Heart left ventricle (tissue), 16 donors: ENCODE data around the gene C3orf52. TPM values are rescaled to one million over a fixed set of nuclear protein-coding genes. Genes with fewer than 3 reads are reported as not detected.

Experiments used
- ATAC-seq, 4 donors: fragments of 200-7000 bp; cut with Tn5 transposase; one replicate each; pipeline ENCODE4 v1.9.1; 2020 to 2022; ENCODE audit warnings: moderate library complexity in 4 of 4, mild to moderate bottlenecking in 3 of 4, moderate number of reproducible peaks in 1 of 4
- DNase-seq, 5 donors: peaks; one replicate each; pipeline ENCODE4 v3.0.0-alpha.2; 2020
- H3K27ac ChIP-seq, 12 donors: fragments of 200-600 bp; sonication (generic) in 4 of 12; one replicate each; pipeline versions ENCODE4 v1.5.0 to v1.8.0; 2016 to 2022; ENCODE audit warnings: mild to moderate bottlenecking in 2 of 12
- H3K27me3 ChIP-seq, 9 donors: fragments of 200-600 bp; sonication (generic) in 2 of 9; one replicate each; pipeline versions ENCODE4 v1.5.1 to v1.8.0; 2016 to 2022; ENCODE audit warnings: mild to moderate bottlenecking in 3 of 9
- H3K36me3 ChIP-seq, 9 donors: fragments of 200-600 bp; sonication (generic) in 2 of 9; one replicate each; pipeline versions ENCODE4 v1.5.0 to v1.8.0; 2018 to 2022; ENCODE audit warnings: mild to moderate bottlenecking in 2 of 9
- H3K4me1 ChIP-seq, 12 donors: fragments of 200-600 bp; sonication (generic) in 4 of 12; one replicate each; pipeline versions ENCODE4 v1.5.0 to v1.8.0; 2016 to 2022; ENCODE audit warnings: mild to moderate bottlenecking in 3 of 12
- H3K4me3 ChIP-seq, 12 donors: fragments of 200-600 bp; sonication (generic) in 4 of 12; one replicate each; pipeline versions ENCODE4 v1.5.0 to v1.8.0; 2017 to 2022; ENCODE audit warnings: mild to moderate bottlenecking in 9 of 12, moderate library complexity in 4 of 12
- H3K9me3 ChIP-seq, 12 donors: fragments of 200-600 bp; sonication (generic) in 4 of 12; one replicate each; pipeline versions ENCODE4 v1.5.0 to v1.8.0; 2016 to 2022; ENCODE audit warnings: mild to moderate bottlenecking in 1 of 12
- CTCF ChIP-seq, 12 donors: fragments of 200-600 bp; sonication (generic) in 4 of 12; IDR thresholded peaks; one replicate each; pipeline versions ENCODE4 v1.5.0 to v1.8.0; 2018 to 2022; ENCODE audit warnings: antibody characterized with exemption in 12 of 12, mild to moderate bottlenecking in 5 of 12
- POLR2A ChIP-seq, 2 donors: fragments of 450-650 bp; IDR thresholded peaks; one replicate each; pipeline ENCODE4 v1.6.1; 2017; ENCODE audit warnings: antibody characterized with exemption in 2 of 2, mild to moderate bottlenecking in 2 of 2, moderate library complexity in 2 of 2
- WGBS, 4 donors: extraction: QIAGEN DNeasy Blood & Tissue Kit in 2 of 4; methylation state at CpG; one replicate each; pipeline versions ENCODE4 v1.1.5 to v1.1.7; 2013 to 2018; 5-methylcytosine and 5-hydroxymethylcytosine counted together
- intact Hi-C, 10 donors: fragments of 100-400 bp; cut with DNase I; formaldehyde crosslinking; loops; one replicate each; pipeline versions ENCODE4 v1.11.1 to v1.14.2; 2022
- microRNA counts, 2 donors: library from miRNA; unstranded; fragments of <30 nt; microRNA quantifications; one replicate each; lab custom pipeline; 2016
- microRNA-seq, 4 donors: library from miRNA; unstranded; fragments of <30 nt; microRNA quantifications; one replicate each; pipeline versions ENCODE4 to v1.2.0, GENCODE V29; 2017 to 2020
- polyA plus RNA-seq, 2 donors: library from polyadenylated mRNA; stranded (reverse); fragments of 200-250 nt; gene quantifications; one replicate each; pipeline ENCODE4 v1.2.3, GENCODE V29; 2013
- total RNA-seq, 9 donors: library from RNA; depleted of rRNA in 2 of 9; stranded (reverse); fragments of >200 nt in 2 of 9; fragmentation: NEBNext Ultra II Directional in 3 of 9; extraction: Animal tissue kit (Norgen Biotek cat#: 25700) in 3 of 9; gene quantifications; one replicate each; pipeline versions ENCODE4 v1.1.0 to v1.2.4, GENCODE V29; 2016 to 2023
- donor health status: ischemic (EF 13 %, LVEDD 7.1; RV severe dilation, severe dysfunction).
- donor health status: healthy with polysubstance abuse.
- donor health status: DM: no; HTN: yes; CAD: no.
- donor health status: DM: no; HTN: no; CAD: no.
- donor health status: ischemic (EF 25% LVEDD 6.9; RV normal size, moderate dysfunction).
- donor health status: ischemic (EF 25% LVEDD 5.7; RV mildly dilated, moderate dysfunction).
- donor health status: healthy.
- donor health status: DM: yes; HTN: yes; CAD: no.
- donor health status: ischemic (EF 35%, LVEDD 5.7; RV mildly dilated, moderate dysfunction).
- donor health status: nonischemic (EF 11% LVEDD 7.7; RV severe dilation, severe dysfunction).
- donor health status: DM: yes; HTN: yes; CAD: no.
- donor health status: PGD.
- donor health status: ischemic (EF 29% LVEDD 5.4; RV normal size, mild dysfunction).
- donor health status: nonischemic (EF 23%, LVEDD 6.1; RV moderate dilation, normal function).

Gene C3orf52
- total and polyA plus RNA-seq, 11 donors: 1.4 to 9.6 (median 4.9) TPM

- Histone ChIP-seq H3K4me3 (no peak overlapping the region), H3K9me3 (peaks cover 0 to 42% (median 3%) of the 10 kb centered on the region in 12 donors), H3K36me3 (peaks cover 0 to 7% (median 0%) of the 10 kb centered on the region in 9 donors), H3K27me3 (no peaks in the 10 kb centered on the region), H3K27ac (no peak overlapping the region), H3K4me1 (no peaks in the 10 kb centered on the region)
- TF ChIP-seq POLR2A (IDR thresholded peaks at IDR 0.05) (no peak), CTCF (IDR thresholded peaks at IDR 0.05) (no peak)
- no peak for ATAC-seq
- WGBS, 4 donors: 93 to 100% (median 96%) methylated on average over 1 of the region's 1 CpG
- no peak for DNase-seq
- intact Hi-C loops: no loop called here
Observed at GRCh38 chr3:112143689-112144088, 57.5 kb downstream of the C3orf52 start.

DNA sequence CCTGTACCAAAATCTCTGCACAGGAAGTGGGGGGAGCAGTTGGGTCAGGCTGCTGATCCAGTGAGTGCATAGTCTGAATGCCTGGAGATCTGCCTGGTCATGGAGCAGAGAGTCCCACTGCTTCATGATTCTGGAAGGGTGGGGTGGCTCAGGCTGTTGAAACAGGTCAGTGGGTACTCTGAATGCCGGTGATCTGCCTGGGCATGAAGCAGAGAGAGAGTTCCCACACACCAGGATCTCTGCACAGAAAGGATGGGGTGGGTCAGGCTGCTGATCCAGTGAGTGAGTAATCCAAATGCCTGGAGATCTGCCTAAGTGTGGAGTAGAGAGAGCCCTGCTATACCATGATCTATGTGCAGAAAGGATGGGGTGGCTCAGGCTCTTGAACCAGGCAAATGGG, 62.9 kb downstream of the C3orf52 start:
- peaks cover 0 to 7% (median 0%) of the 10 kb centered on the region in 9 donors for H3K36me3 ChIP-seq
- H3K9me3 ChIP-seq: peaks cover 0 to 47% (median 3%) of the 10 kb centered on the region in 12 donors
- DNase-seq (no peak), ATAC-seq (no peak)
- H3K27ac ChIP-seq: no peak overlapping the region
- H3K27me3 ChIP-seq: no peaks in the 10 kb centered on the region
- WGBS, 4 donors: 75 to 100% (median 89%) methylated on average over 1 of the region's 1 CpG
- intact Hi-C loops: no loop called here
- H3K4me1 ChIP-seq: no peaks in the 10 kb centered on the region
- TF ChIP-seq CTCF (IDR thresholded peaks at IDR 0.05) (no peak), POLR2A (IDR thresholded peaks at IDR 0.05) (no peak)
- H3K4me3 ChIP-seq: no peak overlapping the region

DNA sequence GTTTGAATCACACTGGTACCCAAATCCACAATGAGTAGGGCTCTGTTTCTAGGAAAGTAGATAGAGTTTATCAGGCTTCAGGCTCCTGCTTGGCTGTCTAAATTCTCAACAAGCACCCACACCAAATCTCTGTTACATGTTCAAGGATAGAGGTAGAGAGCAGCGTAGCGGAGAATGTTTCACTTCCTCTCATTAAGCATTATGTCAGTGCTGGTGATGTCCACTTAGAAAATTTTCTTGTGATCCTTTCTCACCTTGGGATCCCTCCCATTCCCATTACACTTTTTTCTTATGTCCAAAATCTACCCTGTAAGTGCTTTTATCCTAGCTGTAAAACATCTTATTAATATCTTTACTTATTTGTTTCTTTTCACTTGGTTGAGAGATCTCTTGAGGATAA, 81.6 kb downstream of the C3orf52 start:
- 79 to 93% (median 85%) methylated on average over 2 of the region's 2 CpGs for whole genome bisulfite sequencing, 4 donors
- intact Hi-C loops: no loop called here
- peaks cover 0 to 7% (median 0%) of the 10 kb centered on the region in 12 donors for H3K9me3 ChIP-seq
- H3K4me3 ChIP-seq: no peak overlapping the region
- no peak overlapping the region for H3K27ac ChIP-seq
- no peaks in the 10 kb centered on the region for H3K4me1 ChIP-seq
- TF ChIP-seq CTCF (IDR thresholded peaks at IDR 0.05): no peak
- TF ChIP-seq POLR2A (IDR thresholded peaks at IDR 0.05): no peak
- peaks cover 0 to 15% (median 0%) of the 10 kb centered on the region in 9 donors for H3K36me3 ChIP-seq
- no peaks in the 10 kb centered on the region for H3K27me3 ChIP-seq
- no peak for ATAC-seq
- no peak for DNase-seq

MicroRNA genes within 50 kb of the gene (microRNA counts, 767-probe panel; counts per million panel counts)
- 0 to 71.6 counts per million in 2 donors for microRNA hsa-miR-567 (lab: Ali Mortazavi, UCI)

Small RNA genes within 50 kb of the gene (microRNA-seq; reads per million reads assigned to microRNA genes)
- 0 reads per million in 4 donors for gene MIR567

Other genes starting within 250 kb of the C3orf52 start
- 100 to 1,000 TPM in 8 of 9 donors, 10 to 100 TPM in 1; 85.1 to 280 (median 121) TPM for gene PHLDB2, start 227.1 kb upstream of the C3orf52 start, total RNA-seq
- 10 to 100 TPM; 59.0 to 87.2 TPM for gene PHLDB2, start 227.1 kb upstream of the C3orf52 start, polyA plus RNA-seq
- gene ABHD10, start 107.4 kb upstream of the C3orf52 start, total RNA-seq: 10 to 100 TPM; 26.5 to 50.1 (median 41.8) TPM
- gene ABHD10, start 107.4 kb upstream of the C3orf52 start, polyA plus RNA-seq: 10 to 100 TPM; 13.5 to 40.0 TPM
- 1 to 10 TPM in 1 of 9 donors, under 1 TPM in 4, not detected in 4; 0.66 to 1.7 (median 0.86) TPM for gene TAGLN3, start 87.5 kb upstream of the C3orf52 start, total RNA-seq
- under 1 TPM; 0.25 to 0.38 TPM for gene TAGLN3, start 87.5 kb upstream of the C3orf52 start, polyA plus RNA-seq
- not detected for gene TMPRSS7, start 51.7 kb upstream of the C3orf52 start, total RNA-seq
- not detected for gene TMPRSS7, start 51.7 kb upstream of the C3orf52 start, polyA plus RNA-seq
- under 1 TPM in 2 of 9 donors, not detected in 7; 0.27 to 0.59 TPM for gene GCSAM, start 46.9 kb downstream of the C3orf52 start, total RNA-seq
- gene GCSAM, start 46.9 kb downstream of the C3orf52 start, polyA plus RNA-seq: under 1 TPM in 1 of 2 donors, not detected in 1; 0.12 TPM
- gene SLC9C1, start 207.8 kb downstream of the C3orf52 start, total RNA-seq: 1 to 10 TPM in 7 of 9 donors, under 1 TPM in 2; 0.48 to 3.8 (median 1.4) TPM
- under 1 TPM; 0.11 to 0.15 TPM for gene SLC9C1, start 207.8 kb downstream of the C3orf52 start, polyA plus RNA-seq
- gene CD200, start 246.8 kb downstream of the C3orf52 start, total RNA-seq: 10 to 100 TPM in 1 of 9 donors, 1 to 10 TPM in 3, under 1 TPM in 5; 0.26 to 23.9 (median 0.81) TPM
- under 1 TPM; 0.38 to 0.94 TPM for gene CD200, start 246.8 kb downstream of the C3orf52 start, polyA plus RNA-seq